CD4-positive, alpha-beta T cell treated with Interferon alpha-2 for 1 hour (primary cell): Measurements from ENCODE around the gene RAPGEF6.
"Not testable (repeated sequence)": the region's sequence is repeated elsewhere in the genome, so short reads cannot be mapped to it uniquely, and the experiment has no call there.

Experiments
- DNase-seq, 2 donors: peaks; one replicate each; pipeline ENCODE4 v3.0.0-alpha.2; 2020 to 2022

Gene RAPGEF6, protein sequence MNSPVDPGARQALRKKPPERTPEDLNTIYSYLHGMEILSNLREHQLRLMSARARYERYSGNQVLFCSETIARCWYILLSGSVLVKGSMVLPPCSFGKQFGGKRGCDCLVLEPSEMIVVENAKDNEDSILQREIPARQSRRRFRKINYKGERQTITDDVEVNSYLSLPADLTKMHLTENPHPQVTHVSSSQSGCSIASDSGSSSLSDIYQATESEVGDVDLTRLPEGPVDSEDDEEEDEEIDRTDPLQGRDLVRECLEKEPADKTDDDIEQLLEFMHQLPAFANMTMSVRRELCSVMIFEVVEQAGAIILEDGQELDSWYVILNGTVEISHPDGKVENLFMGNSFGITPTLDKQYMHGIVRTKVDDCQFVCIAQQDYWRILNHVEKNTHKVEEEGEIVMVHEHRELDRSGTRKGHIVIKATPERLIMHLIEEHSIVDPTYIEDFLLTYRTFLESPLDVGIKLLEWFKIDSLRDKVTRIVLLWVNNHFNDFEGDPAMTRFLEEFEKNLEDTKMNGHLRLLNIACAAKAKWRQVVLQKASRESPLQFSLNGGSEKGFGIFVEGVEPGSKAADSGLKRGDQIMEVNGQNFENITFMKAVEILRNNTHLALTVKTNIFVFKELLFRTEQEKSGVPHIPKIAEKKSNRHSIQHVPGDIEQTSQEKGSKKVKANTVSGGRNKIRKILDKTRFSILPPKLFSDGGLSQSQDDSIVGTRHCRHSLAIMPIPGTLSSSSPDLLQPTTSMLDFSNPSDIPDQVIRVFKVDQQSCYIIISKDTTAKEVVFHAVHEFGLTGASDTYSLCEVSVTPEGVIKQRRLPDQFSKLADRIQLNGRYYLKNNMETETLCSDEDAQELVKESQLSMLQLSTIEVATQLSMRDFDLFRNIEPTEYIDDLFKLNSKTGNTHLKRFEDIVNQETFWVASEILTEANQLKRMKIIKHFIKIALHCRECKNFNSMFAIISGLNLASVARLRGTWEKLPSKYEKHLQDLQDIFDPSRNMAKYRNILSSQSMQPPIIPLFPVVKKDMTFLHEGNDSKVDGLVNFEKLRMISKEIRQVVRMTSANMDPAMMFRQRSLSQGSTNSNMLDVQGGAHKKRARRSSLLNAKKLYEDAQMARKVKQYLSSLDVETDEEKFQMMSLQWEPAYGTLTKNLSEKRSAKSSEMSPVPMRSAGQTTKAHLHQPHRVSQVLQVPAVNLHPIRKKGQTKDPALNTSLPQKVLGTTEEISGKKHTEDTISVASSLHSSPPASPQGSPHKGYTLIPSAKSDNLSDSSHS (N-terminal part only)

GRCh38 chr5:131634996-131635683 is at the start of gene RAPGEF6:
TSS of gene RAPGEF6 (minus strand) at chr5:131635229. CDS start at chr5:131635030, 199 bp downstream.
- peak; percentile 99 for DNase-seq

- DNase-seq = no peak
Measured at GRCh38 chr5:131684595-131684994, 49.6 kb upstream of the RAPGEF6 start.

GRCh38 chr5:131684051-131684450 is 49.0 kb upstream of the RAPGEF6 start:
- DNase-seq = no peak

- DNase-seq = no peak
Measured at GRCh38 chr5:131682826-131683225, 47.8 kb upstream of the RAPGEF6 start.

GRCh38 chr5:131682175-131682574 is 47.1 kb upstream of the RAPGEF6 start:
- no peak for DNase-seq

GRCh38 chr5:131679911-131680310 is 44.9 kb upstream of the RAPGEF6 start:
- no peak for DNase-seq

- DNase-seq = not testable (repeated sequence)
Measured at GRCh38 chr5:131678273-131678672, 43.2 kb upstream of the RAPGEF6 start.

DNA sequence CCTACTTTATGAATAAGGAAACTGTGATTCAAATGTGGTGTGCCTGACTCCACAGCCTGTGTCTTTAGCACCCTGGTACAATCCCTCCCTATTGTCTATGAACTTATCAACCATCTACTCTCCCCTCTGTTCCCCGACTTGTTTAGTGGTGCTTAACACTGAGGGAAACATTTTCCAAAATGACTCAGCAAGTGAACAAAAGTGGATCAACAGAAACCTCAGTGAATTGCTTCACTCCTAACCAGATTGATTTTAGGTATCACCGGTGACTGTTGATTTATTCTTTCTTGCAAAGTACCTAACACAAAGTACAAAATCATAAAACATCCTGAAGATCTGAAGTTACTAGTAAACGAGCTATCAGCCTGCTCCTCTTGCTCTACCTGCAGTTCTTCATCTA is 42.1 kb upstream of the RAPGEF6 start:
- DNase-seq = no peak

GRCh38 chr5:131672776-131673175 is 37.7 kb upstream of the RAPGEF6 start:
- no peak for DNase-seq

DNA sequence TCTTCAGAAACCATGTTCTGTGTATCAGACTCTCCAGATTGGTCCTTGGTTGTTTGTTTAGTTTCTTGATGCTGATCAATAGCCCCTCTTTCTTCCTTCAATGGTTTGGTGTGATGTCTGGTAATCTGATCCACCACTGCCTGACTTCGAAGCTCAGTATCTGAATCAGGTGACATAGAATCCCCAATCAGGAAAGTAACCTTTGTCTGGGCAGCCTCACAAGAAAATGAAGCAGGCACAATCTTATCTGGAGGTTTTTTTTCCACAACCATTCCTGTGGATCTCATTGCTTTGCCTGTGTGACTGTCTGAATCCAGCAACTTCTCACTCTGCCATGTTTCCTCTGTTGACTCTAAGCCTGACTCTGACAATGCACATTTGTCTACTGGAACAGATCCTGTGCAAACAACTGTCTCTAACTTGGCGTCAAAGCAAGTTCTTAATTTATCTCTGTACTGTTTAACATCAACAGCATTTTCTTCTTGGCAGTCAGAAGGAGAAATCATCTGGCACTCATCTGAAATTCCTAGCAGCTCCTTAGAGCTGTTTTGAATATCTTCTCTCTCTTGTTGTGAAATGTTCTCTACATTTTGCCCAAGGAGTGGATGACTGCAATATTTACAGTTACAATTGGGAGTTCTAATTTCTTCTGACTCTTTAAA is 37.1 kb upstream of the RAPGEF6 start:
- no peak for DNase-seq

- DNase-seq = no peak
Measured at GRCh38 chr5:131671409-131671808, 36.4 kb upstream of the RAPGEF6 start.

DNA sequence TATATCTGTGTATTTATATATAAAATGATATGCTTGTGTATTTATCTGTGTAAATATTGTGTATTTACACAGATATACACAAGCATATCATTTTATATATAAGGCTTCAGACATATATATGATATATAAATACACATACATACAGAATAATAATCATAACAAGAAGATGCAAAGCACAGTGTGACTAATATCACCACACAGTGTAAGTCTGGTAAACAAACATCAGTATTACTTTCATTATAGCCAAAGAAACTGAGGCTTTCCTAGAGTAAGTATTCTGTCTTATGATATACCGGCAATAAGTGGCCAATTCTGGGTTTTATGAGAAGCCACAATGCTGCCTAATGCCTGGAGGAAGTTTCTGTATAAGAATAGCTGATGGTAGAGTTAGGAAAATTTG is 29.9 kb upstream of the RAPGEF6 start:
- DNase-seq = no peak

- no peak for DNase-seq
Measured at GRCh38 chr5:131661933-131662332, 26.9 kb upstream of the RAPGEF6 start.

GRCh38 chr5:131659841-131660240 is 24.8 kb upstream of the RAPGEF6 start:
- no peak for DNase-seq

GRCh38 chr5:131659290-131659689 is 24.3 kb upstream of the RAPGEF6 start:
- no peak for DNase-seq

DNA sequence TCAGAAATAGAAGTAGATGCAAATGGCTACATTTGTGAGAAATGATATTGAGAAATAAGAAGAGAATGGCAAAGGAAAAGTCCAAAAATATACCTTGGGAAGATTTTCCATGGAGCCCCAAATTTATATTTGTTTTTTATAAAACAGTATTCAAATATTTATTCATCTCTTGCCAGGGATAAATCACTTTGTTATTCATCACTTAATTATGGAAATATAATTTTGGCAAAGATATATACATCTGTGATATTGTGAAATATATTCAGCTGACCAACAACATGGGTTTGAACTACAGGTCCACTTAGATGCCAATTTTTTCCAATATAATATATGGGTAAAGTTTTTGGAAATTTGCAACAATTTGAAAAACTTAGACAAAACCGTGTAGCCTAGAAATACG is 19.7 kb upstream of the RAPGEF6 start:
- DNase-seq = no peak

- no peak for DNase-seq
Measured at GRCh38 chr5:131654309-131654708, 19.3 kb upstream of the RAPGEF6 start.

- no peak for DNase-seq
Measured at GRCh38 chr5:131649161-131649560, 14.1 kb upstream of the RAPGEF6 start.

DNA sequence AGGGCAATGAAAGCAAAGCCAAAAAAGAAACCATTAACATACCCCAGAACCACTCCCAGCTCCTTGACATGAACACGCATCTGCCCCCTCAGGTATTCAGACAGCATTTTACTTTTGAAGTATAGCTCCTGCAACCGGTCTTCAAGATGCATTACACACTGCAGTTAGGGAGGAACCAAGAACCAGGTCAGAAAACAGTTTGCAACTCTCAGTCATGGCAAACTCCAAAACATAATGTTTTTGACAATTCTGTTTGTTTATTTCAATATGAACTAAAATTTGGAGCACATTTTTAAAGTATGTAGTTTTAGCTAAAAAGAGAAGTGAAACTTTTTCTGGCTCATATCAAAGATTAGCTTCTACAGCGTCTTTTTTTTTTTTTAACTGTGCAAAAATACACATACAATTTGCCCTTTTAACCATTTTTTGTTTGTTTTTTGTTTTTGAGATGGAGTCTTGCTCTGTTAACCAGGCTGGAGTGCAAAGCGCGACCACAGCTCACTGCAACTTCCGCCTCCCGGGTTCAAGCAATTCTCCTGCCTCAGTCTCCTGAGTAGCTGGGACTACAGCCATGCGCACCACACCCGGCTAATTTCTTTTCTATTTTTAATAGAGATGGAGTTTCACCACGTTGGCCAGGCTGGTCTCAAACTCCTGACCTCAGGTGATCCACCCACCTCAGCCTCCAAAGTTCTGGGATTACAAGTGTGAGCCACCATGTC is 12.2 kb upstream of the RAPGEF6 start:
- no peak for DNase-seq

GRCh38 chr5:131644822-131645221 is 9.8 kb upstream of the RAPGEF6 start:
- DNase-seq = no peak

GRCh38 chr5:131644370-131644769 is 9.3 kb upstream of the RAPGEF6 start:
- DNase-seq = no peak
